T47D (cell line): Measurements from ENCODE around the gene KDM4B.
"Not testable (repeated sequence)": the region's sequence is repeated elsewhere in the genome, so short reads cannot be mapped to it uniquely, and the experiment has no call there.

Source experiments
- DNase-seq, 2 experiments: peaks; one replicate each; pipeline versions ENCODE4 v3.0.0 to v3.0.0-alpha.2; 2011 to 2012; ENCODE audit warnings: low read depth in 1 of 2, low spot score in 1 of 2
- JUND ChIP-seq: IDR thresholded peaks from 2 replicates; pipeline ENCODE4 v1.6.1; 2012; ENCODE audit warnings: low read depth
- in situ Hi-C: cut with HindIII; loops from 2 replicates; pipeline ENCODE4 v1.10.0; 2016; ENCODE audit warnings: low sequenced_read_pairs, low pct_unique_long_range_greater_than_20kb

The KDM4B gene

GRCh38 chr19:5025027-5025426 is 56.1 kb downstream of the KDM4B start:
- no peak for TF ChIP-seq JUND
- in situ Hi-C loops: no loop called here
- DNase-seq: no peak

GRCh38 chr19:5026706-5027273 is 57.9 kb downstream of the KDM4B start:
- in situ Hi-C loops: no loop called here
- TF ChIP-seq JUND: no peak
- DNase-seq: no peak

- no peak for TF ChIP-seq JUND
- no peak for DNase-seq
- in situ Hi-C loops: no loop called here
These were observed 59.4 kb downstream of the KDM4B start for GRCh38 chr19:5028229-5028886.

GRCh38 chr19:5029596-5029995 is 60.7 kb downstream of the KDM4B start:
- in situ Hi-C loops: not testable (repeated sequence)
- DNase-seq: peak; percentile 33 to 74

GRCh38 chr19:5030136-5030820 is 61.4 kb downstream of the KDM4B start:
- no peak for TF ChIP-seq JUND
- in situ Hi-C loops: no loop called here
- no peak for DNase-seq

GRCh38 chr19:5030822-5031221 is 61.9 kb downstream of the KDM4B start:
- no peak for DNase-seq
- in situ Hi-C loops: no loop called here
- TF ChIP-seq JUND: no peak

- DNase-seq: peak; percentile 80 to 85
- TF ChIP-seq JUND: no peak
- in situ Hi-C loops: no loop called here
These were observed 62.6 kb downstream of the KDM4B start for GRCh38 chr19:5031231-5032100.

- no peak for TF ChIP-seq JUND
- DNase-seq: no peak
- in situ Hi-C loops: no loop called here
These were observed 63.4 kb downstream of the KDM4B start for GRCh38 chr19:5032101-5032967.

- no peak for TF ChIP-seq JUND
- in situ Hi-C loops: no loop called here
- no peak for DNase-seq
These were observed 66.3 kb downstream of the KDM4B start for GRCh38 chr19:5035105-5035761.

- no peak for TF ChIP-seq JUND
- in situ Hi-C loops: no loop called here
- DNase-seq: no peak
These were observed 67.1 kb downstream of the KDM4B start for GRCh38 chr19:5035793-5036697.
